IMR-90 (cell line): ENCODE results near the gene TAF3. TPM values are rescaled to one million over a fixed set of nuclear protein-coding genes. Genes with fewer than 3 reads are reported as not detected.

ENCODE experiments used
- ATAC-seq: fragments of 200-7000 bp; cut with Tn5 transposase; 2 replicates; pipeline ENCODE4 v1.9.1; 2020; ENCODE audit warnings: low read depth, mild to moderate bottlenecking, moderate library complexity
- BruUV-seq: library from RNA; stranded (reverse); fragments of 400-500 nt; replicated peaks from 2 replicates; lab custom pipeline; 2021; lab: Mats Ljungman, UMichigan
- CTCF ChIA-PET: fragments of 300-600 bp; formaldehyde crosslinking; extraction: SDS; loops from one replicate; lab custom pipeline; 2021; ENCODE audit warnings: antibody characterized with exemption; lab: Yijun Ruan, JAX
- POLR2A ChIA-PET: fragments of 300-600 bp; sonication (Branson Sonifier 250); formaldehyde crosslinking; loops from one replicate; lab custom pipeline; 2022; ENCODE audit warnings: antibody characterized with exemption; ENCODE audit not compliant: unreplicated experiment; lab: Charles Lee
- DNase-seq: peaks from one replicate; pipeline ENCODE4 v3.0.0; 2013
- H2AFZ ChIP-seq: replicated peaks from 2 replicates; pipeline ENCODE3; 2013; ENCODE audit warnings: low read length, mild to moderate bottlenecking; ENCODE audit not compliant: poor library complexity
- H2AK5ac ChIP-seq: 2 replicates; pipeline ENCODE4 v1.6.1; 2013; ENCODE audit warnings: low read depth, low read length, inconsistent platforms
- H2AK9ac ChIP-seq: replicated peaks from 2 replicates; pipeline ENCODE3; 2013; ENCODE audit warnings: mild to moderate bottlenecking, low read depth, low read length, moderate library complexity; ENCODE audit not compliant: poor library complexity
- H2BK120ac ChIP-seq: 2 replicates; pipeline ENCODE4 v1.6.1; 2013; ENCODE audit warnings: low read depth, low read length, inconsistent platforms
- H2BK15ac ChIP-seq: 3 replicates; pipeline ENCODE4 v1.6.1; 2013; ENCODE audit warnings: low read depth, low read length, inconsistent platforms
- H2BK20ac ChIP-seq: 2 replicates; pipeline ENCODE4 v1.6.1; 2013; ENCODE audit warnings: low read depth, mild to moderate bottlenecking, inconsistent platforms, low read length, moderate library complexity
- H2BK5ac ChIP-seq: 2 replicates; pipeline ENCODE4 v1.6.1; 2013; ENCODE audit warnings: mild to moderate bottlenecking, low read depth, low read length, inconsistent platforms; ENCODE audit not compliant: poor library complexity, severe bottlenecking
- H3K14ac ChIP-seq: replicated peaks from 2 replicates; pipeline ENCODE4 v1.6.1; 2013; ENCODE audit warnings: low read depth, low read length, inconsistent platforms
- H3K18ac ChIP-seq: 2 replicates; pipeline ENCODE4 v1.6.1; 2013; ENCODE audit warnings: low read depth, low read length, control low read depth
- H3K23ac ChIP-seq: 2 replicates; pipeline ENCODE4 v1.6.1; 2013; ENCODE audit warnings: low read depth, low read length, inconsistent platforms
- H3K27ac ChIP-seq: 2 replicates; pipeline ENCODE4 v1.5.1; 2013; ENCODE audit warnings: mild to moderate bottlenecking, control low read depth, low read length; ENCODE audit not compliant: insufficient read depth
- H3K27me3 ChIP-seq: 2 replicates; pipeline ENCODE4 v1.6.1; 2013; ENCODE audit warnings: low read length; ENCODE audit not compliant: control insufficient read depth, insufficient read depth
- H3K36me3 ChIP-seq: 2 replicates; pipeline ENCODE4 v1.6.1; 2013; ENCODE audit warnings: low read length, mixed read lengths; ENCODE audit not compliant: control insufficient read depth, insufficient read depth
- H3K4ac ChIP-seq: 2 replicates; pipeline ENCODE4 v1.6.1; 2013; ENCODE audit warnings: low read depth, low read length, inconsistent platforms
- H3K4me1 ChIP-seq: 2 replicates; pipeline ENCODE4 v1.6.1; 2013; ENCODE audit warnings: low read length, mixed read lengths; ENCODE audit not compliant: control insufficient read depth, insufficient read depth
- H3K4me2 ChIP-seq: 2 replicates; pipeline ENCODE4 v1.6.1; 2013; ENCODE audit warnings: low read depth, mild to moderate bottlenecking, control low read depth, low read length, moderate library complexity
- H3K4me3 ChIP-seq: 2 replicates; pipeline ENCODE4 v1.5.1; 2013; ENCODE audit warnings: low read depth, mild to moderate bottlenecking, control low read depth, low read length, moderate library complexity; ENCODE audit not compliant: insufficient read depth
- H3K56ac ChIP-seq: 2 replicates; pipeline ENCODE4 v1.6.1; 2013; ENCODE audit warnings: low read length, inconsistent platforms; ENCODE audit not compliant: insufficient read depth; ENCODE audit errors: extremely low read depth
- H3K79me1 ChIP-seq, 2 experiments: 2 replicates each; pipeline ENCODE4 v1.6.1; 2013; ENCODE audit warnings: low read length in 2 of 2, inconsistent platforms in 1 of 2, low read depth in 1 of 2
- H3K9ac ChIP-seq: 2 replicates; pipeline ENCODE4 v1.6.1; 2013; ENCODE audit warnings: low read depth, low read length, control low read depth
- H3K9me1 ChIP-seq: 2 replicates; pipeline ENCODE4 v1.6.1; 2013; ENCODE audit warnings: low read length, inconsistent platforms; ENCODE audit not compliant: insufficient read depth
- H3K9me3 ChIP-seq: 2 replicates; pipeline ENCODE4 v1.6.1; 2013; ENCODE audit warnings: low read length; ENCODE audit not compliant: control insufficient read depth, insufficient read depth
- H4K20me1 ChIP-seq: 2 replicates; pipeline ENCODE4 v1.6.1; 2013; ENCODE audit warnings: low read length, inconsistent platforms; ENCODE audit not compliant: insufficient read depth
- H4K5ac ChIP-seq: 2 replicates; pipeline ENCODE4 v1.6.1; 2013; ENCODE audit warnings: mild to moderate bottlenecking, low read depth, low read length, control low read depth
- H4K8ac ChIP-seq, 2 experiments: 2 replicates each; pipeline ENCODE4 v1.6.1; 2013; ENCODE audit warnings: low read depth in 2 of 2, low read length in 2 of 2, control low read depth in 1 of 2, inconsistent platforms in 1 of 2
- H4K91ac ChIP-seq: 2 replicates; pipeline ENCODE4 v1.6.1; 2013; ENCODE audit warnings: low read depth, low read length, inconsistent platforms; ENCODE audit not compliant: insufficient read depth
- BHLHE40 ChIP-seq: fragments of 150-350 bp; IDR thresholded peaks from 2 replicates; pipeline ENCODE4 v1.6.1; 2016; ENCODE audit warnings: mild to moderate bottlenecking, low read depth, low read length
- CHD1 ChIP-seq: IDR thresholded peaks from 2 replicates; pipeline ENCODE4 v1.6.1; 2012; ENCODE audit warnings: low read depth, low read length, improper control_type of control experiment
- FOS ChIP-seq: fragments of 150-350 bp; IDR thresholded peaks from 2 replicates; pipeline ENCODE4 v1.6.1; 2016; ENCODE audit warnings: low read depth, low read length
- MAZ ChIP-seq: IDR thresholded peaks from 2 replicates; pipeline ENCODE4 v1.6.1; 2012; ENCODE audit warnings: low read depth, mild to moderate bottlenecking, low read length, improper control_type of control experiment, moderate library complexity, borderline replicate concordance
- MXI1 ChIP-seq: IDR thresholded peaks from 2 replicates; pipeline ENCODE4 v1.6.1; 2012; ENCODE audit warnings: low read depth, mild to moderate bottlenecking, low read length, moderate library complexity, borderline replicate concordance
- POLR2A ChIP-seq: IDR thresholded peaks from 2 replicates; pipeline ENCODE4 v1.6.1; 2012; ENCODE audit warnings: mild to moderate bottlenecking, low read depth, low read length
- RAD21 ChIP-seq: IDR thresholded peaks from 2 replicates; pipeline ENCODE4 v1.6.1; 2012; ENCODE audit warnings: low read length, improper control_type of control experiment
- RCOR1 ChIP-seq: IDR thresholded peaks from 2 replicates; pipeline ENCODE4 v1.6.1; 2012; ENCODE audit warnings: mild to moderate bottlenecking, low read length, improper control_type of control experiment; ENCODE audit not compliant: insufficient replicate concordance
- RFX5 ChIP-seq: IDR thresholded peaks from 2 replicates; pipeline ENCODE4 v1.8.0; 2012; ENCODE audit warnings: low read depth, mild to moderate bottlenecking, low read length, moderate library complexity
- SMC3 ChIP-seq: fragments of 150-350 bp; IDR thresholded peaks from 2 replicates; pipeline ENCODE4 v1.6.1; 2016; ENCODE audit warnings: low read depth, mild to moderate bottlenecking, antibody characterized with exemption, low read length, moderate library complexity
- USF2 ChIP-seq: fragments of 150-350 bp; IDR thresholded peaks from 2 replicates; pipeline ENCODE4 v1.6.1; 2017; ENCODE audit warnings: mild to moderate bottlenecking, antibody characterized with exemption, low read length, low read depth
- WGBS, 2 experiments: methylation state at CpG; one replicate each; pipeline versions ENCODE4 v1.1.5 to v1.1.7; 2013; ENCODE audit warnings: missing lambda C conversion rate in 2 of 2; ENCODE audit not compliant: insufficient read length in 1 of 2; ENCODE audit errors: extremely low coverage in 2 of 2; 5-methylcytosine and 5-hydroxymethylcytosine counted together
- dilution Hi-C: fragments of 300-500 bp; cut with HindIII; formaldehyde crosslinking; loops from one replicate; pipeline ENCODE4 v1.14.3; 2018; ENCODE audit warnings: low sequenced_read_pairs; ENCODE audit not compliant: unreplicated experiment
- in situ Hi-C: fragments of 300-500 bp; cut with MboI; formaldehyde crosslinking; loops from 3 replicates; pipeline ENCODE4 v1.14.3; 2019; ENCODE audit warnings: low sequenced_read_pairs, inconsistent platforms, mixed read lengths
- intact Hi-C: fragments of 100-400 bp; cut with micrococcal nuclease; formaldehyde crosslinking; loops from 2 replicates; pipeline ENCODE4 v1.10.0; 2022
- polyA plus RNA-seq, 3 experiments: library from polyadenylated mRNA; depleted of rRNA; stranded (reverse); fragments of >200 nt; gene quantifications; 2 replicates each; pipeline ENCODE4 v1.2.3, GENCODE V29; 2012; ENCODE audit warnings: low replicate concordance in 1 of 3
- total RNA-seq: library from RNA; depleted of rRNA; stranded (reverse); fragments of >200 nt; gene quantifications from 2 replicates; pipeline ENCODE4 v1.2.3, GENCODE V29; 2012

TAF3 gene
- total and polyA plus RNA-seq, 2 of the 4 experiments (the other 2 are of a cell fraction) = 1.4 to 2.3 TPM

- Histone ChIP-seq H3K4me2 (no peak overlapping the region), H3K36me3 (no peaks in the 10 kb centered on the region)
Observed at GRCh38 chr10:8060704-8061121, 242.4 kb downstream of the TAF3 start.

More at GRCh38 chr10:8060704-8061121, 242.4 kb downstream of the TAF3 start:
- Histone ChIP-seq H2BK15ac (no peak overlapping the region), H3K14ac (0 out of 2 replicates have a peak overlapping the region, but pooled peaks have one; percentile 4), H3K9me3 (peaks cover 1% of the 10 kb centered on the region; the same call in 1 of the 2 replicates), H3K79me1 (no peaks in the 10 kb centered on the region), H3K4me1 (0 out of 2 replicates have a peak, but pooled peaks cover 2% of the 10 kb centered on the region), H2BK120ac (peak overlapping the region; percentile 46; the same call in 1 of the 2 replicates), H4K5ac (no peak overlapping the region), H3K4me3 (no peak overlapping the region), H3K9ac (no peak overlapping the region), H4K20me1 (no peaks in the 10 kb centered on the region), H2AFZ (peak overlapping the region; percentile 65), H3K27ac (no peak overlapping the region), H3K4ac (no peak overlapping the region), H3K56ac (no peak overlapping the region), H3K18ac (no peak overlapping the region), H4K91ac (no peak overlapping the region), H3K27me3 (peaks cover 70% of the 10 kb centered on the region), H2AK5ac (no peak overlapping the region), H3K23ac (no peak overlapping the region), H2BK5ac (no peak overlapping the region), H4K8ac (no peak overlapping the region), H2BK20ac (no peak overlapping the region), H2AK9ac (no peak overlapping the region), H3K9me1 (no peaks in the 10 kb centered on the region; the same call in 1 of the 2 replicates)
- ChIA-PET CTCF (no interaction called here), POLR2A (no interaction called here)
- dilution Hi-C loops (no loop called here), intact Hi-C loops (no loop called here), in situ Hi-C loops (no loop called here)
- no CpG with 5 or more reads among the region's 10 CpGs for WGBS, 2 experiments
- no peak for DNase-seq
- BruUV-seq = no TSS peak
- ATAC-seq = no peak
- TF ChIP-seq RFX5 (no peak), MXI1 (no peak), POLR2A (no peak), CHD1 (no peak), BHLHE40 (no peak), SMC3 (no peak), MAZ (no peak), RAD21 (no peak), FOS (no peak), USF2 (no peak), RCOR1 (no peak)
